ENCODE data around the gene CEP44.
"Not testable (repeated sequence)": the region's sequence is repeated elsewhere in the genome, so short reads cannot be mapped to it uniquely, and the experiment has no call there.

Gene CEP44

GRCh38 chr4:174279433-174280155, 4.1 kb upstream of the CEP44 start:
- DNase-seq: no peak

- no peak for DNase-seq
These were observed 2.5 kb upstream of the CEP44 start for GRCh38 chr4:174281182-174281737.

- DNase-seq: no peak
These were observed 1.8 kb upstream of the CEP44 start for GRCh38 chr4:174281901-174282300.

DNA sequence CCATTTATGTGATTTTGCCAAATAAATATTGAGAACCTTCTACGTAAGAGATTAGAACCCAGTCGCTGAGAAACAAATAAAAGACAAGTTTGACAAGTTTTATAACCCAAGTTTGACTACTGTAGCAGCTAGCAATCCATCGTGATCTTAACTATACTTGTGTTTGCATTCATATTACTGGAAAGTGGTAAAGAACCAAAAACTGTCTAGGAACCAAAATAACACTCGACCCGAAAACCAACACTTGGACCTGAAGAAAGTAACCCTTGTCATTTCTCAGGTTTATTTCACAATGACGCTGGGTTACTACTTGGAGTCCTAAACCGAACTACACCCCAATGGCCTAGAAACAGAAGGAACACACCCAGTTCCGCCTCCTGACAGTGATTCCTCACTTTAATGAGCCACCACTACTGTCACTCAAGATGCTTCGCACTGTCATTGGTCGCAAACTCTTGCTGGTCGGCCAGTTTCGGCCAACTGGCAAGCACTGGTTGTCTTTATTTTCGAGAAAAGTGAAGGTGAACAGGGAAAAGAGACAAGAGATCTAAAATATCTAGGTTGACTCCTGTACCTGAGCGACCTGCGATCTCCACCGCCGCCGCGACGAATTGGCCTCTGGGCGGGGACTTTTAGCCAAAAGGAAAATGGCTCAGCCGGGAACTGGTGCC, 740 bp upstream of the CEP44 start:
- peak; percentile 85 for DNase-seq

- DNase-seq: no peak
These were observed 776 bp downstream of the CEP44 start for GRCh38 chr4:174284487-174284886.

DNA sequence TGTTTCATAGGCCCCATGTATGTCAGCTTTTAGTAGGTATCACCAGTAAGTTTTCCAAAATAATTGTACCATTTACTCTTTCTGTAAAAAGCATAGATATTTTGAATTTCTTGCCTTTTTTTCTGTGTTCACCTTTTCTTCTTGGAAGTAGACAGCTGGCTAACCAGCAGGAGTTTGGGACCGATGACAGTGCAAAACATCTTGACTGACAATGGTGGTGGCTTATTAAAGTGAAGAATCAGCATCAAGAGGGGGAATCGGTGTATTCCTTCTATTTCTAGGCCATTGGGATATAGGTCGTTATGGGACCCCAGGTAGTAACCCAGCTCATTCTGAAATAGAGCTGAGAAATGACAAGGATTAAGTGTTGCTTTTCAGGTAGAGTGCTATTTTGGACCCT, 3.2 kb downstream of the CEP44 start:
- DNase-seq: no peak

DNA sequence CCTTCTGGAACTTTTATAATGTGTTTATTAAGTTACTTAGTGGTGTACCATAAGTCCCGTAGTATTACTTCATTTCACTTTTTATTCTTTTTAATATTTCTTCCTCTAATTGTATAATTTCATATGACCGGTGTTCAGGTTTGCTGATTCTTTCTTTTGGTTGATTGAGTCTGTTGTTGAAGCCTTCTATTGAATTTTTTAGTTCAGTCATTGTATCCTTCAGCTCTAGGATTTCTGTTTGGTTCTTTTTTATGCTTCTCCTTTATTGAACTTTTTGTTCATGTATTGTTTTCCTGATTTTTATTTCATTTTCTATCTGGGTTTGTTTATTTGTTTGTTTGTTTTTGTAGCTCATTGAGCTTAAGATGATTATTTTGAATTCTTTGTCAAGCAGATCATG, 8.8 kb downstream of the CEP44 start:
- no peak for DNase-seq

- DNase-seq: not testable (repeated sequence)
These were observed 10.9 kb downstream of the CEP44 start for GRCh38 chr4:174294641-174295040.

- not testable (repeated sequence) for DNase-seq
These were observed 11.4 kb downstream of the CEP44 start for GRCh38 chr4:174295142-174295541.

- DNase-seq: no peak
These were observed 20.0 kb downstream of the CEP44 start for GRCh38 chr4:174303687-174304086.

DNA sequence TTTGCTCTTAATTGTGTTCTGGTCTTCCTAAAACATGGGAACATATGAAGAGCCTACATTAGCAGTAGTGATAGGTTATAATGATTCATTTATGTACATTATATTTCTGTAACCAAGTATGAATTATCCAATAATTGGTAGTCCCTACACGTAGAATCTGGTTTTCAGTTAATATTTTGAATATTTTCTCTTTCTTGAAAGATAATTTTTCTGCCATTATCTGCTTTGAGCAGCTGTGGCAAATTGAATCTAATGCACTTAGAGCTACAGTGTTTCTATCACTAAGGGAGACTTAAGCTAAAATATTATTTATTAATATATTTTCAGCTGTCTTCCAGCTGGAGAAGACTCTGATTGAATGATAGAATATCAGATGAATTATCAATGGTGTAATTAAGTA, 21.0 kb downstream of the CEP44 start:
- no peak for DNase-seq

- no peak for DNase-seq
These were observed 22.2 kb downstream of the CEP44 start for GRCh38 chr4:174305961-174306360.

- DNase-seq: no peak
These were observed 24.0 kb downstream of the CEP44 start for GRCh38 chr4:174307694-174308093.

DNA sequence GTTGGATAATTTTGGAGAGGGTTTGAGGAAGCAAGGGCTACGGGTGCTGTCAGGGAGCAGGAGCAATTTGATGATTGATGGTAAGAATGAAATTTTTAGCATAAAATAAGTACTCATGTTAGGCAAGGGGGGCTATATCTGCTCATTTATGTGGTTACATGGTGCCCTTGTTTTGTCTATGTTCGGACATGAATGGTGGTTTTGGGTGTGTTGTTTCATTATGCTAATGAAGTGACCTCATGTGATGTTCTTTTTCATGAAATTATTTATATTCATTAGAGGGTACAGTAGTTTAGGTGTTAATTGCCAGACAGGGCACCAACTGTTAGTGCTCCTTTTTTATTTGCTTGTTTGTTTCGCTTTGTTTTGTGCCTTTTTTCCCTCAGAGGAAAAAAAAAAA, 29.3 kb downstream of the CEP44 start:
- DNase-seq: no peak

DNA sequence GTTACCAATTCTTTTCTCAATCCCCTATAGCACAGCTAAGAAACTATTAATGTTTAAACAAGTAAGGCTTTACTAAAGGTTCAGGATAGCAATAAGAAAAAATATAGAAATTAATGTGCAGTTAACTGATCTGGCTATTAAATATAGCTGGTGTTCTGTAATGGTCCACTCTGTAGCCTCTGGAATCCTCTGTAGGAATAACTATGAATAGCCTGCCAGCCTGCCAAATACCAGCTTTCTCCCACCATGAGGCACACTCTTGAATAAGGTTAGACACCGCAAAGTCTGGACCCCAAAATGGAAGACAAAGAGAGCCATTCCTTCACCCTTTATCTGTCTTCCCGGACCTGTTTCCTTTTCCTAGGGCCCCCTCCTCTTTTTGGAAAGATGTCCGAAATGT, 30.6 kb downstream of the CEP44 start:
- no peak for DNase-seq

DNA sequence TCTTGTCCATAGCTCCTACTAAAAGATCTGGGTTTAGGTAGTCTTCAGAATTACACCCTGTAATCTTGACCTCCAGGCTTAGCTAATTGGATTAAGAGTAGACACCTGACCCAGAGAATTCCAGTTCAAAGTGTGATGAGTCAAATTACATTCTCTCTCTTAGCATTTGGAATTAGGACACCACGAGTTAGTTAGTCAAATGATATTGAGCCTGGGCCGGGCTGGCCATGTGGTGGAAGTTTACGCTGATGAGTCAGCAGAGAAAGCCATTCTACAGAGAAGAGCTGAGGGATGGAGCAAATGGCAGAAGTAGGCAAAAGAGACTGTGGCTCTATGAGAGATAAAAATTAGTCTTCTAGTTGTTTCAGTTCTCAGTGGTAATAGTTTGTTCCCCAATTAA, 31.1 kb downstream of the CEP44 start:
- DNase-seq: no peak

- DNase-seq: no peak
These were observed 32.8 kb downstream of the CEP44 start for GRCh38 chr4:174316546-174316945.

- no peak for DNase-seq
These were observed 33.2 kb downstream of the CEP44 start for GRCh38 chr4:174316954-174317353.

DNA sequence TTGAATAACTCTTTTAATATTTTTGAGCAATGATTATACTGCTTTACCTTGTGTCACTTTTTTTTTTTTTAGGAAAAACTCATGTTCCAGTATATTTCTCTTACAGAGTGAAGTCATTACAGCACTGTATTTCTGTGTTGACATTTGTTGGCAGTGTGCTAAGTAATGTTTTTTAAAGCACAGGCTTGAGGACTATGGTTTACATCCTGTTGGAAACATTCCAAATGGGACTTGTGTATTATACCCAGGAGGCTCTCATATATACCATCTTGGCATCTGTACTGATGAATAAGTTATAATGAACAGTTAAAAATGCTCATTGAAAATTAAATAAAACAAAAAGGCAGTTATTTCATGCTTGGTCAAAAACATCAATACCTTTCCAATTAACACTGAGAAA, 33.8 kb downstream of the CEP44 start:
- DNase-seq: no peak

- DNase-seq: no peak
These were observed 35.4 kb downstream of the CEP44 start for GRCh38 chr4:174318829-174319764.

DNA sequence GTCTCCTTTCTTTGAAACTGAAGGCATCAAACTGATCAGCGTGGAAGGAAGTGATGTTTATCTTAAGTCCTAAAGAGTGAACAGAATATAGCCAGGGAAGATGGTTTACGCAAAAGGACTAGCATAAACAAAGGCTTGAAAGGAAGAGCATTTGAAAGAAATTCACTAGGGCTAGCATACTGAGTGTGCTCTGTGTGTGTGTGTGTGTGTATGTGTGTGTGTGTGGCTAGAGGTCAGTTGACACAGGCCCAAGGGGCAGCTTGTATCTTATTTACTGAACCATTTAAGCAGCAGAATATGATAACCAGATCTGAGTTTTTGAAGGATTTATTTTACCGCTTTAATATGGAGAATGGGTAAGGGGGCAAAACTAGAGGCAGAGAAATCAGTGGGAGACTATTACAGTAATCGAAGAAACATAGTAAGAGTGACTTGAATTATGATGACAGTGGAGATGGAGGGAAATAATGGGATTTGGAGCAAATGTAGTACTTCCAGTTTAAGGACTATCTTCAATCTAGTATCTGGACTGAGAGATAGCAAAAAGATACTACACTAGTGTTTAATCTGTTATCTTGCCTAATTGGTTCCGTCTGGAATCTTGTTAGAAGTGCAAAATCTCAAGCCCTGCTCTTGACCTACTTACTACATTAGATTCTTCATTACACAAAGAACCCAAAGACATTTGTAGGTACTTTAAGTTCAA, 36.9 kb downstream of the CEP44 start:
- DNase-seq: no peak

DNA sequence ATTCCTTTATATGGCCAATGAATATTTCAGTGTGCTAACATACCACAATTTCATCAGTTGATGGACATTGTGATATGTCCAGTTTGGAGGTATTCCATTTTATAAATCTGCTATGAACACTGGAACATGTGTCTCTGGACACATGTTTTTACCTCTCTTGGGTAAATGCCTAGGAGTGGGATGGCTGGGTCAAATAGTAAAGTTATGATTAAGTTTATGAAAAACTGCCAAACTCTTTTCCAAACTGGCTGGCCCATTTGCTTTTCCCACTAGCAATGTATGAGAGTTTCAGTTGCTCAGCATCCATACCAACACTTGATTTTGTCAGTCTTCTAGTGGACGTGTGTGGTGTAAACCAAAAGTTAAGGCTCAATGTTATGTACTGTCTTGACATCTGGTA, 40.5 kb downstream of the CEP44 start:
- DNase-seq: no peak

DNA sequence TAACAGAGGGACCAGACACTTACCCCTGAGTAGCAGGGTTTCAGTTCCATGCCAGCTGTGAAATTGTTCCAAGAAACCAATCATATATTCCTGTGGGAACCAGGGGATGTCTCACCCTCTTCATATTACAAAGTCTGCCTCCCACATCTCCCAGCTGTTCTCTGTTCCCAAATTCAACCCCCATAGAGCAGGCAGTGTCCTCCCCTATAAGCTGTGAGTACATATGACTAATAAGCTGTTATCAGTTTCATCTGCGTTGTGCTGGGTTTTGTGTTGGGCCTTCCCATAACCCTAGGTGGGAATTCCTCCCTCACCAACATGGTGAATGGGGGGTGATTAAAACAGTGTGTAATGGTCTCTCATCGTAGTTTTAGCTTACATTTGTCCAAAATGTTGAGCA, 41.0 kb downstream of the CEP44 start:
- DNase-seq: no peak
